ENCODE results near the gene HAUS1.
"Not testable (repeated sequence)": the region's sequence is repeated elsewhere in the genome, so short reads cannot be mapped to it uniquely, and the experiment has no call there.

The HAUS1 gene

GRCh38 chr18:46095532-46095931, 8.7 kb upstream of the HAUS1 start:
- no peak for DNase-seq (ENCODE audit: low read depth in 2 of 2)

GRCh38 chr18:46096651-46097300, 7.4 kb upstream of the HAUS1 start:
- DNase-seq (ENCODE audit: low read depth in 2 of 2): no peak

- no peak for DNase-seq (ENCODE audit: low read depth in 2 of 2)
These were observed 6.8 kb upstream of the HAUS1 start for GRCh38 chr18:46097431-46097800.

- peak; percentile 78 to 84 for DNase-seq (ENCODE audit: low read depth in 2 of 2)
These were observed 6.2 kb upstream of the HAUS1 start, which contains the start of gene ATP5F1A for GRCh38 chr18:46097801-46098615. TSS of gene ATP5F1A (minus strand) at chr18:46098296. CDS start at chr18:46098231, 65 bp downstream.

GRCh38 chr18:46098616-46098933, 5.6 kb upstream of the HAUS1 start:
- no peak for DNase-seq (ENCODE audit: low read depth in 2 of 2)

- DNase-seq (ENCODE audit: low read depth in 2 of 2): no peak
These were observed 4.7 kb upstream of the HAUS1 start for GRCh38 chr18:46099463-46099862.

GRCh38 chr18:46109386-46109785, 5.2 kb downstream of the HAUS1 start:
- no peak for DNase-seq (ENCODE audit: low read depth in 2 of 2)

- DNase-seq (ENCODE audit: low read depth in 2 of 2): no peak
These were observed 6.2 kb downstream of the HAUS1 start for GRCh38 chr18:46110406-46110805.

GRCh38 chr18:46113751-46114150, 9.6 kb downstream of the HAUS1 start:
- DNase-seq (ENCODE audit: low read depth in 2 of 2): no peak

- not testable (repeated sequence) for DNase-seq (ENCODE audit: low read depth in 2 of 2)
These were observed 22.4 kb downstream of the HAUS1 start for GRCh38 chr18:46126625-46127024.

- no peak for DNase-seq (ENCODE audit: low read depth in 2 of 2)
These were observed 25.9 kb downstream of the HAUS1 start for GRCh38 chr18:46130061-46130460.

GRCh38 chr18:46130549-46130948, 26.4 kb downstream of the HAUS1 start:
- DNase-seq (ENCODE audit: low read depth in 2 of 2): not testable (repeated sequence)

- DNase-seq (ENCODE audit: low read depth in 2 of 2): no peak
These were observed 29.3 kb downstream of the HAUS1 start for GRCh38 chr18:46133534-46133933.

GRCh38 chr18:46134920-46135675, 30.9 kb downstream of the HAUS1 start:
- no peak for DNase-seq (ENCODE audit: low read depth in 2 of 2)

- no peak for DNase-seq (ENCODE audit: low read depth in 2 of 2)
These were observed 36.0 kb downstream of the HAUS1 start for GRCh38 chr18:46140173-46140572.

GRCh38 chr18:46141199-46141598, 37.0 kb downstream of the HAUS1 start:
- DNase-seq (ENCODE audit: low read depth in 2 of 2): no peak

- peak in 1 of 2 donors; percentile 23 for DNase-seq (ENCODE audit: low read depth in 2 of 2)
These were observed 44.6 kb downstream of the HAUS1 start for GRCh38 chr18:46148810-46149209.

- DNase-seq (ENCODE audit: low read depth in 2 of 2): no peak
These were observed 48.2 kb downstream of the HAUS1 start for GRCh38 chr18:46152436-46152807.

- DNase-seq (ENCODE audit: low read depth in 2 of 2): no peak
These were observed 48.8 kb downstream of the HAUS1 start for GRCh38 chr18:46152808-46153617.

- peak in 1 of 2 donors; percentile 11 for DNase-seq (ENCODE audit: low read depth in 2 of 2)
These were observed 51.5 kb downstream of the HAUS1 start for GRCh38 chr18:46155641-46156051.

GRCh38 chr18:46156124-46156745, 52.0 kb downstream of the HAUS1 start:
- no peak for DNase-seq (ENCODE audit: low read depth in 2 of 2)
